ENCODE results near the gene WDR20. TPM values are rescaled to one million over a fixed set of nuclear protein-coding genes. Genes with fewer than 3 reads are reported as not detected.
"Not testable (repeated sequence)": the region's sequence is repeated elsewhere in the genome, so short reads cannot be mapped to it uniquely, and the experiment has no call there.

The WDR20 gene
- total and polyA plus RNA-seq, 2 of the 4 experiments (the other 2 are of a cell fraction) = 20.3 to 27.4 TPM

DNA sequence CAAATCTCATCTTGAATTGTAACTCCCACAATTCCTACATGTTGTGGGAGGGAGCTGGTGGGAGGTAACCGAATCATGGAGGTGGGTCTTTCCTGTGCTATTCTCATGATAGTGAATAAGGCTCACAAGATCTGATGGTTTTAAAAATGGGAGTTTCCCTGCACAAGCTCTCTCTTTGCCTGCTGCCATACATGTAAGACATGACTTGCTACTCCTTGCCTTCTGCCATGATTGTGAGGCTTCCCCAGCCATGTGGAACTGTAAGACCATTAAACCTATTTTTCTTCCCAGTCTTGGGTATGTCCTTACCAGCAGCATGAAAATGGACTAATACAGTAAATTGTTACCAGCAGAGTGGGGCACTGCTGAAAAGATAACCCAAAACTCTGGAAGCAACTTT is 30.4 kb upstream of the WDR20 start:
- H2BK20ac ChIP-seq (ENCODE audit: low read depth, low read length); ATAC-seq (ENCODE audit: low read depth); H3K27me3 ChIP-seq (ENCODE audit: control insufficient read depth, insufficient read depth, low read length); H3K14ac ChIP-seq (replicated peaks; ENCODE audit: low read depth, low read length); H3K4me1 ChIP-seq (ENCODE audit: control insufficient read depth, insufficient read depth, low read length); H3K4me3 ChIP-seq (ENCODE audit: insufficient read depth, low read depth, low read length); H3K9me3 ChIP-seq (ENCODE audit: control insufficient read depth, insufficient read depth, low read length); BruUV-seq (replicated peaks); H3K27ac ChIP-seq (ENCODE audit: insufficient read depth, low read length); H3K56ac ChIP-seq (ENCODE audit: extremely low read depth, insufficient read depth, low read length); H3K18ac ChIP-seq (ENCODE audit: low read depth, low read length); dilution Hi-C loops (cut with HindIII; ENCODE audit: low sequenced_read_pairs, unreplicated experiment); CTCF ChIA-PET; in situ Hi-C loops (cut with MboI; ENCODE audit: low sequenced_read_pairs); H4K20me1 ChIP-seq (ENCODE audit: insufficient read depth, low read length); H2AK5ac ChIP-seq (ENCODE audit: low read depth, low read length); H2AFZ ChIP-seq (replicated peaks; ENCODE audit: low read length, poor library complexity); H2BK120ac ChIP-seq (ENCODE audit: low read depth, low read length); H2BK5ac ChIP-seq (ENCODE audit: low read depth, low read length, poor library complexity, severe bottlenecking); intact Hi-C loops (cut with micrococcal nuclease); H4K5ac ChIP-seq (ENCODE audit: low read depth, low read length); DNase-seq; POLR2A ChIA-PET (ENCODE audit: unreplicated experiment); H4K8ac ChIP-seq (ENCODE audit: low read depth in 2 of 2, low read length in 2 of 2); H3K9me1 ChIP-seq (ENCODE audit: insufficient read depth, low read length); H3K9ac ChIP-seq (ENCODE audit: low read depth, low read length); H3K23ac ChIP-seq (ENCODE audit: low read depth, low read length); H3K36me3 ChIP-seq (ENCODE audit: control insufficient read depth, insufficient read depth, low read length); H2BK15ac ChIP-seq (ENCODE audit: low read depth, low read length); H3K79me1 ChIP-seq (ENCODE audit: low read depth in 1 of 2, low read length in 2 of 2); H4K91ac ChIP-seq (ENCODE audit: insufficient read depth, low read depth, low read length); H2AK9ac ChIP-seq (replicated peaks; ENCODE audit: low read depth, low read length, poor library complexity); H3K4ac ChIP-seq (ENCODE audit: low read depth, low read length); H3K4me2 ChIP-seq (ENCODE audit: low read depth, low read length): not testable (repeated sequence)
- no CpG with 5 or more reads among the region's 1 CpG for WGBS, 2 experiments (ENCODE audit: extremely low coverage in 2 of 2, insufficient read length in 1 of 2)
